ENCODE measurements around the gene SLC1A5. TPM values are rescaled to one million over a fixed set of nuclear protein-coding genes. Genes with fewer than 3 reads are reported as not detected.

The SLC1A5 gene
- total RNA-seq, 2 donors from 2014 or later = 122 to 214 TPM

DNA sequence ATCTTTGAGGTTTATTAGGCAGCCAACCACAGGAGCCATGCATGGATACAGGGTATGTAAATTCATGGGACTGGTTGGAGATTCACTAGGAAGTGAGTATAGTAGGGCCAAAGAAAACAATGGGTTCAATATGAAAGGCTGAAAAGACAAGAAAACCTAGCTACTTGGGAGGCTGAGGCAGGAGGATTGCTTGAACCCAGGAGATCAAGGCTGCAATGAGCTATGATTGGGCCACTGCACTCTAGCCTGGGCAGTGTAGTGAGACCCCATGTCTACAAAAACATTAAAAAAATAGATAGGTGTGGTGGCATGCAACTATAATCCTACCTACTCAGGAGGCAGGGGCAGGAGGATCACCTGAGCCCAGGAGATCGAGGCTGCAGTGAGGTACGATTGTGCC, 10.3 kb upstream of the SLC1A5 start:
- no peaks in the 10 kb centered on the region for H3K4me1 ChIP-seq (replicated peaks)
- intact Hi-C loops (cut with DNase I) = no loop called here
- no peaks in the 10 kb centered on the region for H3K27me3 ChIP-seq (replicated peaks; ENCODE audit: insufficient read depth)
- no peak for TF ChIP-seq POLR2A (IDR thresholded peaks at IDR 0.05)
- no peak for TF ChIP-seq POLR2AphosphoS5 (IDR thresholded peaks at IDR 0.05)
- TF ChIP-seq, protein P1, sequence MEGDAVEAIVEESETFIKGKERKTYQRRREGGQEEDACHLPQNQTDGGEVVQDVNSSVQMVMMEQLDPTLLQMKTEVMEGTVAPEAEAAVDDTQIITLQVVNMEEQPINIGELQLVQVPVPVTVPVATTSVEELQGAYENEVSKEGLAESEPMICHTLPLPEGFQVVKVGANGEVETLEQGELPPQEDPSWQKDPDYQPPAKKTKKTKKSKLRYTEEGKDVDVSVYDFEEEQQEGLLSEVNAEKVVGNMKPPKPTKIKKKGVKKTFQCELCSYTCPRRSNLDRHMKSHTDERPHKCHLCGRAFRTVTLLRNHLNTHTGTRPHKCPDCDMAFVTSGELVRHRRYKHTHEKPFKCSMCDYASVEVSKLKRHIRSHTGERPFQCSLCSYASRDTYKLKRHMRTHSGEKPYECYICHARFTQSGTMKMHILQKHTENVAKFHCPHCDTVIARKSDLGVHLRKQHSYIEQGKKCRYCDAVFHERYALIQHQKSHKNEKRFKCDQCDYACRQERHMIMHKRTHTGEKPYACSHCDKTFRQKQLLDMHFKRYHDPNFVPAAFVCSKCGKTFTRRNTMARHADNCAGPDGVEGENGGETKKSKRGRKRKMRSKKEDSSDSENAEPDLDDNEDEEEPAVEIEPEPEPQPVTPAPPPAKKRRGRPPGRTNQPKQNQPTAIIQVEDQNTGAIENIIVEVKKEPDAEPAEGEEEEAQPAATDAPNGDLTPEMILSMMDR (IDR thresholded peaks at IDR 0.05) = no peak
- no peaks in the 10 kb centered on the region for H3K9me3 ChIP-seq
- no peak for DNase-seq (ENCODE audit: low spot score)
- WGBS = 100% methylated on average over 2 of the region's 2 CpGs
- H3K36me3 ChIP-seq = no peaks in the 10 kb centered on the region
- no peak overlapping the region for H3K27ac ChIP-seq
- H3K4me3 ChIP-seq = no peak overlapping the region

DNA sequence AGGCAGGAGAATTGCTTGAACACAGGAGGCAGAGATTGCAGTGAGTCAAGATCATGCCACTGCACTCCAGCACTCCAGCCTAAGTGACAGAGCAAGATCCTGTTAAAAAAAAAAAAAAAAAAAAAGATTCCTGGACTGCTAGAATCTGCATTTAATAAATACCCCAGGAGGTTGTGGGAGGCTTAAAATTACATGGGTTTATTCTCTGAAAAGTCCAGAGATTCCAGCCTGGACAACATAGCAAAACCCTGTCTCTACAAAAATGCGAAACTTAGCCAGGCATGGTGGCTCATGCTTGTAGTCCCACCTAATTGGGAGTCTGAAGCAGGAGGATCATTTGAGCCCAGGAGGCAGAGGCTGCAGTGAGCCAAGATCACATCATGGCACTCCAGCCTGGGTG, 9.5 kb upstream of the SLC1A5 start:
- Histone ChIP-seq H3K27ac (no peak overlapping the region), H3K36me3 (no peaks in the 10 kb centered on the region), H3K27me3 (replicated peaks; ENCODE audit: insufficient read depth) (no peaks in the 10 kb centered on the region), H3K4me1 (replicated peaks) (no peaks in the 10 kb centered on the region), H3K4me3 (no peak overlapping the region), H3K9me3 (no peaks in the 10 kb centered on the region)
- no peak for DNase-seq (ENCODE audit: low spot score)
- no peak for TF ChIP-seq POLR2A (IDR thresholded peaks at IDR 0.05)
- TF ChIP-seq, protein P1 (IDR thresholded peaks at IDR 0.05) = no peak
- TF ChIP-seq POLR2AphosphoS5 (IDR thresholded peaks at IDR 0.05) = no peak
- WGBS = 100% methylated on average over 1 of the region's 1 CpG
- intact Hi-C loops (cut with DNase I) = no loop called here

- Histone ChIP-seq H3K27me3 (replicated peaks; ENCODE audit: insufficient read depth) (no peaks in the 10 kb centered on the region), H3K9me3 (no peaks in the 10 kb centered on the region), H3K4me1 (replicated peaks) (no peaks in the 10 kb centered on the region), H3K36me3 (no peaks in the 10 kb centered on the region), H3K4me3 (no peak overlapping the region), H3K27ac (no peak overlapping the region)
- intact Hi-C loops (cut with DNase I) = no loop called here
- no peak for TF ChIP-seq POLR2AphosphoS5 (IDR thresholded peaks at IDR 0.05)
- no peak for TF ChIP-seq POLR2A (IDR thresholded peaks at IDR 0.05)
- TF ChIP-seq, protein P1 (IDR thresholded peaks at IDR 0.05) = no peak
- no peak for DNase-seq (ENCODE audit: low spot score)
- WGBS = 34% methylated on average over 5 of the region's 5 CpGs
Observed at GRCh38 chr19:46791944-46792343, 3.5 kb upstream of the SLC1A5 start.

DNA sequence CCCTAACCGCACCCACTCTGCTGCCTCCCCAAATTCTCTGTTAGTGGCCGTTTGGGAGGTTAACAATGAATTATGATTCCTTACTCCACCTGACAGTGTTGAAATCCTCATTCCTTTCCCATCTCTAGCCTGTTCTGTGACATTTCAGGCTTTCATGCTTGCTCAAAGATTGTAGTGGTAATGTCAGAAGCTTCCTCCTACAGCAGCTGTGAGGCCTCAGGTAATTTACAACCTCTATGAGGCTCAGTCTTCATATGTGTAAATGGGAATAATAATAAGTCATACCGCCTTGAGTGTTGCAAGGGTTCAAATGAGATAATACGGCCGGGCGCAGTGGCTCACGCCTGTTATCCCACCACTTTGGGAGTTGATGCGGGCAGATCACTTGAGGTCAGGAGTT, 977 bp upstream of the SLC1A5 start:
- WGBS = 86% methylated on average over 8 of the region's 8 CpGs

GRCh38 chr19:46788968-46789338, 559 bp upstream of the SLC1A5 start:
- 61% methylated on average over 9 of the region's 9 CpGs for WGBS
- Histone ChIP-seq H3K27ac (no peak overlapping the region), H3K4me1 (replicated peaks) (peaks cover 10% of the 10 kb centered on the region), H3K36me3 (no peaks in the 10 kb centered on the region), H3K4me3 (no peak overlapping the region), H3K27me3 (replicated peaks; ENCODE audit: insufficient read depth) (no peaks in the 10 kb centered on the region), H3K9me3 (no peaks in the 10 kb centered on the region)
- intact Hi-C loops (cut with DNase I) = loop anchor here (5.0 kb wide), 1 partner anchor 47 kb away; no protein-coding TSS in a partner anchor
- no peak for DNase-seq (ENCODE audit: low spot score)
- TF ChIP-seq, protein P1 (IDR thresholded peaks at IDR 0.05) = no peak
- TF ChIP-seq POLR2AphosphoS5 (IDR thresholded peaks at IDR 0.05) (no peak), POLR2A (IDR thresholded peaks at IDR 0.05) (no peak)

More for the DNA sequence above, 977 bp upstream of the SLC1A5 start:
- H3K4me1 ChIP-seq (replicated peaks) = peaks cover 5% of the 10 kb centered on the region
- no peak overlapping the region for H3K4me3 ChIP-seq
- no peaks in the 10 kb centered on the region for H3K36me3 ChIP-seq
- intact Hi-C loops (cut with DNase I) = loop anchor here (5.0 kb wide), 1 partner anchor 47 kb away; no protein-coding TSS in a partner anchor
- no peaks in the 10 kb centered on the region for H3K27me3 ChIP-seq (replicated peaks; ENCODE audit: insufficient read depth)
- H3K27ac ChIP-seq = no peak overlapping the region
- H3K9me3 ChIP-seq = no peaks in the 10 kb centered on the region
- no peak for DNase-seq (ENCODE audit: low spot score)
- TF ChIP-seq POLR2AphosphoS5 (IDR thresholded peaks at IDR 0.05) (no peak), POLR2A (IDR thresholded peaks at IDR 0.05) (no peak)
- TF ChIP-seq, protein P1 (IDR thresholded peaks at IDR 0.05) = no peak

All from prostate gland (tissue), 2 donors.